Suprapubic skin (tissue), 4 donors: ENCODE measurements around the gene HYAL3. TPM values are rescaled to one million over a fixed set of nuclear protein-coding genes. Genes with fewer than 3 reads are reported as not detected.
"Not testable (repeated sequence)": the region's sequence is repeated elsewhere in the genome, so short reads cannot be mapped to it uniquely, and the experiment has no call there.

Source experiments
- DNase-seq, 2 donors: peaks; one replicate each; pipeline ENCODE4 v3.0.0-alpha.2; 2019; ENCODE audit warnings: low spot score in 2 of 2
- H3K27ac ChIP-seq: fragments of 200-600 bp; sonication (generic); one replicate; pipeline ENCODE4 v1.5.1; 2019
- H3K27me3 ChIP-seq: fragments of 200-600 bp; sonication (generic); one replicate; pipeline ENCODE4 v1.5.1; 2019
- H3K36me3 ChIP-seq: fragments of 200-600 bp; sonication (generic); one replicate; pipeline ENCODE4 v1.5.1; 2019
- H3K4me1 ChIP-seq: fragments of 200-600 bp; sonication (generic); one replicate; pipeline ENCODE4 v1.5.1; 2019
- H3K4me3 ChIP-seq: fragments of 200-600 bp; sonication (generic); one replicate; pipeline ENCODE4 v1.5.1; 2019; ENCODE audit warnings: mild to moderate bottlenecking
- H3K9me3 ChIP-seq: fragments of 200-600 bp; sonication (generic); one replicate; pipeline ENCODE4 v1.5.1; 2019
- CTCF ChIP-seq, 2 donors: fragments of 200-600 bp in 1 of 2; fragments of 450-650 bp in 1 of 2; sonication (generic) in 1 of 2; IDR thresholded peaks; one replicate each; pipeline ENCODE4 v1.5.1; 2016 to 2019; ENCODE audit warnings: antibody characterized with exemption in 2 of 2, mild to moderate bottlenecking in 1 of 2, moderate library complexity in 1 of 2
- EP300 ChIP-seq: sonication (generic); formaldehyde crosslinking; IDR thresholded peaks from one replicate; pipeline ENCODE4 v1.6.1; 2017; ENCODE audit warnings: antibody characterized with exemption
- POLR2A ChIP-seq, 2 donors: fragments of 450-650 bp; IDR thresholded peaks; one replicate each; pipeline ENCODE4 v1.6.1; 2017; ENCODE audit warnings: antibody characterized with exemption in 2 of 2, mild to moderate bottlenecking in 2 of 2, moderate library complexity in 2 of 2
- POLR2AphosphoS5 ChIP-seq, 3 donors: sonication (generic); formaldehyde crosslinking; IDR thresholded peaks; one replicate each; pipeline ENCODE4 v1.6.1; 2017; ENCODE audit warnings: antibody characterized with exemption in 3 of 3
- WGBS: methylation state at CpG from one replicate; pipeline ENCODE4 v1.1.5; 2018; 5-methylcytosine and 5-hydroxymethylcytosine counted together
- total RNA-seq, 4 donors: library from RNA; depleted of rRNA; stranded (reverse); fragments of >200 nt; gene quantifications; one replicate each; pipeline ENCODE4 v1.1.0, GENCODE V29; 2016

The HYAL3 gene
- total RNA-seq, 4 donors from 2014 or later, result 2.5 to 7.8 (median 6.1) TPM

GRCh38 chr3:50316657-50317242, 17.5 kb upstream of the HYAL3 start:
- peak overlapping the region; percentile 89 for H3K27ac ChIP-seq
- H3K36me3 ChIP-seq, result peaks cover 19% of the 10 kb centered on the region
- DNase-seq, result peak; percentile 88
- H3K4me1 ChIP-seq, result peaks cover 77% of the 10 kb centered on the region
- H3K9me3 ChIP-seq, result no peaks in the 10 kb centered on the region
- TF ChIP-seq EP300 (no peak), POLR2AphosphoS5 (IDR thresholded peaks at IDR 0.05) (peak in 2 of 3 donors; percentile 25 to 66)
- peak overlapping the region; percentile 93 for H3K4me3 ChIP-seq
- WGBS, result 24% methylated on average over 3 of the region's 9 CpGs
- no peaks in the 10 kb centered on the region for H3K27me3 ChIP-seq

- H3K36me3 ChIP-seq, result peaks cover 18% of the 10 kb centered on the region
- H3K4me3 ChIP-seq, result no peak overlapping the region
- TF ChIP-seq POLR2AphosphoS5 (IDR thresholded peaks at IDR 0.05) (no peak), POLR2A (IDR thresholded peaks at IDR 0.05) (no peak), CTCF (IDR thresholded peaks at IDR 0.05) (no peak), EP300 (no peak)
- H3K27ac ChIP-seq, result peak overlapping the region; percentile 6
- no peak for DNase-seq
- WGBS, result 100% methylated on average over 4 of the region's 4 CpGs
- no peaks in the 10 kb centered on the region for H3K9me3 ChIP-seq
- H3K27me3 ChIP-seq, result no peaks in the 10 kb centered on the region
- peaks cover 75% of the 10 kb centered on the region for H3K4me1 ChIP-seq
Observed at GRCh38 chr3:50314816-50315215, 15.6 kb upstream of the HYAL3 start.

GRCh38 chr3:50314342-50314741, 15.1 kb upstream of the HYAL3 start:
- Histone ChIP-seq H3K27ac (peak overlapping the region; percentile 6), H3K36me3 (peaks cover 13% of the 10 kb centered on the region), H3K9me3 (no peaks in the 10 kb centered on the region), H3K4me3 (no peak overlapping the region), H3K4me1 (peaks cover 70% of the 10 kb centered on the region), H3K27me3 (no peaks in the 10 kb centered on the region)
- DNase-seq, result no peak
- TF ChIP-seq POLR2AphosphoS5 (IDR thresholded peaks at IDR 0.05) (no peak), EP300 (no peak), POLR2A (IDR thresholded peaks at IDR 0.05) (no peak), CTCF (IDR thresholded peaks at IDR 0.05) (no peak)
- 72% methylated on average over 3 of the region's 3 CpGs for WGBS

- Histone ChIP-seq H3K4me3 (peak overlapping the region; percentile 48), H3K4me1 (peaks cover 47% of the 10 kb centered on the region), H3K27ac (peak overlapping the region; percentile 41)
- H3K27me3 ChIP-seq, DNase-seq, H3K36me3 ChIP-seq, H3K9me3 ChIP-seq: not testable (repeated sequence)
- WGBS, result no CpG with 5 or more reads among the region's 32 CpGs
Observed at GRCh38 chr3:50312041-50312440, 12.8 kb upstream of the HYAL3 start.

GRCh38 chr3:50304601-50305000, 5.4 kb upstream of the HYAL3 start:
- peaks cover 32% of the 10 kb centered on the region for H3K4me1 ChIP-seq
- no peak for DNase-seq

More at GRCh38 chr3:50304601-50305000, 5.4 kb upstream of the HYAL3 start:
- TF ChIP-seq POLR2A (IDR thresholded peaks at IDR 0.05) (no peak), EP300 (no peak), CTCF (IDR thresholded peaks at IDR 0.05) (no peak)
- no peak overlapping the region for H3K4me3 ChIP-seq
- no peaks in the 10 kb centered on the region for H3K27me3 ChIP-seq
- H3K36me3 ChIP-seq, result no peaks in the 10 kb centered on the region
- no peak overlapping the region for H3K27ac ChIP-seq
- no peaks in the 10 kb centered on the region for H3K9me3 ChIP-seq
